Activated CD4-positive, alpha-beta T cell treated with anti-CD3 and anti-CD28 coated beads, Interleukin-2, amount 10 ng/mL, durations not matched to agents 24 days and 14 days (primary cell): Measurements from ENCODE around the gene NUBP1. TPM values are rescaled to one million over a fixed set of nuclear protein-coding genes. Genes with fewer than 3 reads are reported as not detected.
"Not testable (repeated sequence)": the region's sequence is repeated elsewhere in the genome, so short reads cannot be mapped to it uniquely, and the experiment has no call there.

Experiments
- DNase-seq: peaks from one replicate; pipeline ENCODE4 v3.0.0; 2022
- H3K27ac Mint-ChIP-seq: one replicate; pipeline ENCODE4 v1.8.0; 2022; ENCODE audit warnings: mild to moderate bottlenecking, mixed read lengths
- H3K27me3 Mint-ChIP-seq: one replicate; pipeline ENCODE4 v1.8.0; 2022; ENCODE audit warnings: mixed read lengths
- H3K36me3 Mint-ChIP-seq: one replicate; pipeline ENCODE4 v1.8.0; 2022; ENCODE audit warnings: low read depth, mild to moderate bottlenecking, mixed read lengths
- H3K4me1 Mint-ChIP-seq: one replicate; pipeline ENCODE4 v1.8.0; 2021; ENCODE audit warnings: mixed read lengths
- H3K4me3 Mint-ChIP-seq: one replicate; pipeline ENCODE4 v1.8.0; 2022; ENCODE audit warnings: mild to moderate bottlenecking, moderate library complexity, mixed read lengths
- H3K9me3 Mint-ChIP-seq: one replicate; pipeline ENCODE4 v1.8.0; 2021; ENCODE audit warnings: mixed read lengths
- intact Hi-C: fragments of 100-400 bp; cut with micrococcal nuclease; formaldehyde crosslinking; loops from one replicate; pipeline ENCODE4 v1.15.1; 2023
- total RNA-seq: library from RNA; stranded (reverse); gene quantifications from 2 replicates; pipeline ENCODE4 v1.2.3, GENCODE V29; 2022

NUBP1 gene
- total RNA-seq, 1 donor from 2014 or later: 38.6 TPM

DNA sequence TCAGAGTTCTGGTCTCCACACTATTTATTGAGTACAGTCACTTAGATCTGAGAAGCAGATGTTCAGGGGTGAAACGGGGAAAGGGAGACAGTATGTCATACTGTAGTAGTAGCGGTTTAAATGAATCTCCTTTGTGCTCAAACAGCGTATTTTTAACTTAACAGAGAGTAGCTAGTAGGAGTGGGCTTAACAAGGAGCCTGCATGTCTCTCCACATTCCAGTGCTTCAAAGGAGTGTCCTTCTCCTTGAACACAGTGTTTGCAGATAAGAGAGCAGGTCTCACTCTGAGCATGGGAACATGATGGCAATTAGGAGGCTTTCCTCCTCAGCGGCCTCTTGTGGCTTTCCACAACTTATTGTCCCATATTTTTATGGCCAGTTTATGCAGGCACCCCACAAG is 45.0 kb downstream of the NUBP1 start:
- H3K9me3 Mint-ChIP-seq, intact Hi-C loops, H3K4me3 Mint-ChIP-seq, H3K36me3 Mint-ChIP-seq, H3K27ac Mint-ChIP-seq, H3K4me1 Mint-ChIP-seq, DNase-seq: not testable (repeated sequence)
- H3K27me3 Mint-ChIP-seq: peaks cover 11% of the 10 kb centered on the region

DNA sequence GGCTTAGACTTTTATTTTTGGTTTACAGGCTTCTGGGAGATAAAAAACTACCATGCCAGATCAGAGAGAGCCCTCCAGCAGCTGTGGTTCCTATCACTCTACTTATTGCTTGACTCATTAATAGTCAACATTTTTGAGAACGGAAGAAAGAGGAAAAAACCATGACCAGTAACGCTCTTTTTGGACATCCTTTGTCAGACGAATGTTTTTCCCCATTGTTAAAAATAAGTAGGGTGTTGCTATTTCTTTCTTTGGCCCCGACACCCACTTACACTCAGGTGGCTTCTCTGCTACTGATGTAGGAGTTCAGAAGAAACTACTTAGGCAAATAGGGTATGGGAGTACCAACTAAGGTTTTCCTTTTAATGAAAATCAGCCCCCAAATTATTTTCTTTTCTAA is 47.4 kb downstream of the NUBP1 start:
- intact Hi-C loops: no loop called here
- no peak for DNase-seq
- peaks cover 14% of the 10 kb centered on the region for H3K27me3 Mint-ChIP-seq
- H3K27ac Mint-ChIP-seq: no peak overlapping the region
- no peaks in the 10 kb centered on the region for H3K4me1 Mint-ChIP-seq
- no peak overlapping the region for H3K4me3 Mint-ChIP-seq
- H3K9me3 Mint-ChIP-seq: no peaks in the 10 kb centered on the region
- H3K36me3 Mint-ChIP-seq: no peaks in the 10 kb centered on the region

DNA sequence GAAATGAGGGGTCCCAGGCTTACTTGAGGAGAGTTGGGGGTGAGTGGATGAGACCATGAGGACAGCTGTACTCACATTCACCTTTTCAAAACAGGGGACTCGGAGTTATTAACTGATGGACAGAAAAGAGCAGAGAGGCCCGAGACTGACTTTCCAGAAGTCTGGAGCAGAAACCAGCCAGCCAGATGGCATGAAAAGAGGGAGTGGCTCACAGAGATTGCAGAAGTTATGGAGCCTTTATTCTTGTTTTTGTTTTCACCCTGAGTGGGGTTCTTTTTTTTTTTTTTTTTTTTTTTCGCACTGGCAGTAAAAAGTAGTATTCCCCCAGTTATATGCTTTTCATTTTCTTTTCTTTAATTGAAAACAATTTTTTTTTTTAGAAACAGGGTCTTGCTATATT is 56.1 kb downstream of the NUBP1 start:
- H3K4me3 Mint-ChIP-seq: no peak overlapping the region
- no peak for DNase-seq
- intact Hi-C loops: no loop called here
- no peaks in the 10 kb centered on the region for H3K4me1 Mint-ChIP-seq
- H3K36me3 Mint-ChIP-seq: no peaks in the 10 kb centered on the region
- no peaks in the 10 kb centered on the region for H3K9me3 Mint-ChIP-seq
- peaks cover 5% of the 10 kb centered on the region for H3K27me3 Mint-ChIP-seq
- H3K27ac Mint-ChIP-seq: no peak overlapping the region

DNA sequence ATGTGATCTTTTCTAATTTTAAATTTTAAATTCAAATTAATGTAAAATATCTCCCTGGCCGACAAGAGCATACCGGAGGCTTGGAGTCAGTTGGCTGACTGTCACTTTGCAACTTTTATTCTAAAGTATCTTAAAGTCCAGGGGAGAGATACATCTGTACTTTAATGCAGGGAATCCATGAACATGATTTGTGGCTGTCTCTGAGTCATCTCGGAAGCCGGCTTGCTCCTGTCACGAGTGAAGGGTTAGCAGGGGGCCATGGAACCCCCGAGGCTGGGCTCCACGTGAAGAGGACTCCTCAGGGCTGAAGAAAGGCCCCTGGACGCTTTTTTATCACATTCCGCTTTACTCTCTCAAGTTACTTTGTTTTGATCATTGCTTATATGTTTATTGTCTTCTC is 61.7 kb downstream of the NUBP1 start:
- Mint-ChIP-seq H3K27ac (no peak overlapping the region), H3K4me1 (no peaks in the 10 kb centered on the region), H3K27me3 (peaks cover 18% of the 10 kb centered on the region), H3K9me3 (no peaks in the 10 kb centered on the region), H3K4me3 (no peak overlapping the region), H3K36me3 (no peaks in the 10 kb centered on the region)
- no peak for DNase-seq
- intact Hi-C loops: no loop called here

DNA sequence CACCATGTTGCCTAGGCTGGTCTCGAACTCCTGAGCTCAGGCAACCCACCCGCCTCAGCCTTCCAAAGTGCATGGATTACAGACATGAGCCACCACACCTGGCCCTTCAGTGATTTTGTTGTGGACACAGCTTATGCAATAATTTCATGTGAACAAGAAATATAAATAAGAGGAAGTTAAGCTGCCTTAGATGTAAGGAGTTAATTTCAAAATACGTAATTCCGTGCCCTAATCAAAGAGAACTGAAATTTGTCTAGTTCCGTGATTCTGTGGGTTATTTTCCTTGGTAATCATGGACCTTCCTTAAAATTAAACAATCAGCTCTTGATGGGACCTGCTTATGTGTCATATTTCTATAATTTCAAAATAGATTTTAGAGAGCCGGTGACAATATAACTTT is 63.1 kb downstream of the NUBP1 start:
- no peak for DNase-seq
- intact Hi-C loops: no loop called here
- Mint-ChIP-seq H3K9me3 (no peaks in the 10 kb centered on the region), H3K4me1 (no peaks in the 10 kb centered on the region), H3K27ac (no peak overlapping the region), H3K4me3 (no peak overlapping the region), H3K36me3 (no peaks in the 10 kb centered on the region), H3K27me3 (peaks cover 18% of the 10 kb centered on the region)

DNA sequence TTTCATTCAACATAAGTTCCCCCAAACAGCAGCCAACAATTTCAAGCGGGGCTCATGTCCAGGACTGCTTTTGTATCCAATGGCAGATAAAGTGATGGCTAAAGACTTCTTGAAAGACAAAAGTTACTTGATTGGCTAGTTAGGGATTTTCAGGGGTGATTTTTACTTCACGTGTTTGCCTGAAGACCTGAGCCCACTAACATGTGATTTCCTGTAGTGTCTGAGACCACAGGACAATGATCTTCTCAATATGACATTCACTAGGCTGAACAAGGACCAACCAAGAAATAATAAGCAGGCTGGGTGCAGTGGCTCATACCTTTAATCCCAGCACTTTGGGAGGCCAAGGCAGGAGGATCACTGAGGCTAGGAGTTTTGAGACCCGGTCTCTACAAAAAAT is 64.6 kb downstream of the NUBP1 start:
- H3K4me3 Mint-ChIP-seq: no peak overlapping the region
- H3K36me3 Mint-ChIP-seq: no peaks in the 10 kb centered on the region
- peaks cover 3% of the 10 kb centered on the region for H3K4me1 Mint-ChIP-seq
- H3K27ac Mint-ChIP-seq: no peak overlapping the region
- intact Hi-C loops: no loop called here
- no peak for DNase-seq
- H3K27me3 Mint-ChIP-seq: peaks cover 18% of the 10 kb centered on the region
- H3K9me3 Mint-ChIP-seq: no peaks in the 10 kb centered on the region

GRCh38 chr16:10808850-10809249 is 65.2 kb downstream of the NUBP1 start:
- peaks cover 3% of the 10 kb centered on the region for H3K4me1 Mint-ChIP-seq
- H3K36me3 Mint-ChIP-seq: no peaks in the 10 kb centered on the region
- no peaks in the 10 kb centered on the region for H3K9me3 Mint-ChIP-seq
- intact Hi-C loops: no loop called here
- no peak overlapping the region for H3K4me3 Mint-ChIP-seq
- no peak overlapping the region for H3K27ac Mint-ChIP-seq
- no peak for DNase-seq
- H3K27me3 Mint-ChIP-seq: peaks cover 18% of the 10 kb centered on the region

DNA sequence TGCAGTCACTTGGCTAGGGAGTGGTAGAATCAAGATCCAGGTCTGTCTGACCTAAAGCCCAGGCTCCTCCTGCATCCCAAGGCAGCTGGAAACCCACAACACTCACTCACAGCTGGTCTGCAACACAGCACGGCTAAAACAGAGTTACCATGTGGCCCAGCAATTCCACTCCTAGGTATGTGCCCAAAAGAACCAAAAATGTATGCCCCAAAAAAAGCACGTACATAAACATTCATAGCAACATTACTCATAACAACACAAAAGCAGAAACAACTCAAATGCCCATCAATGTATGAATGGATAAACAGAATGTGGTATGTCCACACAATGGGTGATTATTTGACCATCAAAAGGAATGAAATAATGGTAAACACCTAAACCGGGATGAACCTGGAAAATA is 66.1 kb downstream of the NUBP1 start:
- no peak overlapping the region for H3K4me3 Mint-ChIP-seq
- H3K4me1 Mint-ChIP-seq: peaks cover 3% of the 10 kb centered on the region
- intact Hi-C loops: no loop called here
- DNase-seq: no peak
- H3K27ac Mint-ChIP-seq: no peak overlapping the region
- no peaks in the 10 kb centered on the region for H3K36me3 Mint-ChIP-seq
- no peaks in the 10 kb centered on the region for H3K9me3 Mint-ChIP-seq
- peaks cover 18% of the 10 kb centered on the region for H3K27me3 Mint-ChIP-seq

DNA sequence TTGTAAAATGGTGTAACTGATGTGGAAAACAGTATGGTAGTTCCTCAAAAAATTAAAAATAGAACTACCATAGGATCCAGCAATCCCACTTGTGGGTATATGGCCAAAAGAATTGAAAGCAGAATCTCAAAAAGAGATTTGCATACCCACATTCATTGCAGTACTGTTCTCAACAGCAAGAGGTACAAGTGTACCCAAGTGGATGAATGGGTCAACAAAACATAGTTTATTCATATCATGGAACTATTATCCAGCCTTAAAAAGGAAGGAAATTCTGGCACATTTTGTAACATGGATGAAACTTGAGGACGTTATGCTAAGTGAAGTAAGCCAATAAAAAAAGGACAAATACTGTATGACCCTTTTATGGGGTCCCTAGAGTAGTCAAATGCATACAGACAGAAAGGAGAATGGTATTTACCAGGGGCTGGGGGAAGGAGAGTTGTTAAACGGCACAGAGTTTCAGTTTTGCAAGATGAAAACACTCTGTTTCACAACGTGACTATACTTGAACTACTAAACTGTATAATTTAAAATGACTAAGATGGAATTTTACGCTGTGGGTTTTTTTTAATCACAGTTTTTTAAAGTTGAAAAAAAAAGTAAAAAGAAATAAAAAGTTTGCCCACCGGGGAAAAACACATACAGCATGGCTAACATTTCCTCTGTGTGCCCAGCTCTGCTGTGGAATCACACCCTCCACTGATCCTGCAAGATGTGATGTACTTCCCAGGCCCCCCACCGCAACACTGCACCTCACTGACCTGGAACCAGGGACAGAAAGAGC is 68.9 kb downstream of the NUBP1 start:
- Mint-ChIP-seq H3K36me3 (no peaks in the 10 kb centered on the region), H3K27me3 (peaks cover 7% of the 10 kb centered on the region), H3K4me3 (peak overlapping the region; percentile 41), H3K27ac (peak overlapping the region; percentile 52), H3K9me3 (no peaks in the 10 kb centered on the region), H3K4me1 (peaks cover 3% of the 10 kb centered on the region)
- intact Hi-C loops: no loop called here
- DNase-seq: no peak

- H3K27ac Mint-ChIP-seq: no peak overlapping the region
- H3K4me1 Mint-ChIP-seq: peaks cover 3% of the 10 kb centered on the region
Observed at GRCh38 chr16:10813099-10813455, 69.4 kb downstream of the NUBP1 start.

DNA sequence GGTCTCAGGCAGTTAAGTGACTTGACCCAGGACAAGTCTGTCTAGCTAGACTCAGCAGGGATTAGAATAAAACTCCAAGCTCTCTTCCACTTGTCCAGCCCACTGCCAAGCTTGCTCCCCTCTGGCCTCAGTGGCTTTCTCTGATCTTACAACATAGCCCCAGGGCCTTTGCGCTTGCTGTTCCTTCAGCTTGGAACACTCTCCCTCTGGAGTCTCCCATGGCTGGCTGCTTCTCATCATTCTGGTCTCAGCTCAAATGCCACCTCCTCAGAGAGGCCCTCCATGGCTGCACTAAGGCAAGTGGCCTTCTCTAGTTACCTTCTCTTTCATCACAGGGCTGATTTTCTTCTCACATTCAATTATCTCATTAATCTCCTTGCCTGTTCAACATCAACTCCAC is 73.9 kb downstream of the NUBP1 start:
- Mint-ChIP-seq H3K27ac (no peak overlapping the region), H3K4me3 (no peak overlapping the region), H3K27me3 (peaks cover 11% of the 10 kb centered on the region), H3K36me3 (no peaks in the 10 kb centered on the region), H3K4me1 (peaks cover under 1% of the 10 kb centered on the region), H3K9me3 (no peaks in the 10 kb centered on the region)
- DNase-seq: no peak
- intact Hi-C loops: no loop called here

More at GRCh38 chr16:10813099-10813455, 69.4 kb downstream of the NUBP1 start:
- intact Hi-C loops: no loop called here
- Mint-ChIP-seq H3K36me3 (no peaks in the 10 kb centered on the region), H3K9me3 (no peaks in the 10 kb centered on the region), H3K4me3 (no peak overlapping the region), H3K27me3 (peaks cover 8% of the 10 kb centered on the region)
- no peak for DNase-seq

DNA sequence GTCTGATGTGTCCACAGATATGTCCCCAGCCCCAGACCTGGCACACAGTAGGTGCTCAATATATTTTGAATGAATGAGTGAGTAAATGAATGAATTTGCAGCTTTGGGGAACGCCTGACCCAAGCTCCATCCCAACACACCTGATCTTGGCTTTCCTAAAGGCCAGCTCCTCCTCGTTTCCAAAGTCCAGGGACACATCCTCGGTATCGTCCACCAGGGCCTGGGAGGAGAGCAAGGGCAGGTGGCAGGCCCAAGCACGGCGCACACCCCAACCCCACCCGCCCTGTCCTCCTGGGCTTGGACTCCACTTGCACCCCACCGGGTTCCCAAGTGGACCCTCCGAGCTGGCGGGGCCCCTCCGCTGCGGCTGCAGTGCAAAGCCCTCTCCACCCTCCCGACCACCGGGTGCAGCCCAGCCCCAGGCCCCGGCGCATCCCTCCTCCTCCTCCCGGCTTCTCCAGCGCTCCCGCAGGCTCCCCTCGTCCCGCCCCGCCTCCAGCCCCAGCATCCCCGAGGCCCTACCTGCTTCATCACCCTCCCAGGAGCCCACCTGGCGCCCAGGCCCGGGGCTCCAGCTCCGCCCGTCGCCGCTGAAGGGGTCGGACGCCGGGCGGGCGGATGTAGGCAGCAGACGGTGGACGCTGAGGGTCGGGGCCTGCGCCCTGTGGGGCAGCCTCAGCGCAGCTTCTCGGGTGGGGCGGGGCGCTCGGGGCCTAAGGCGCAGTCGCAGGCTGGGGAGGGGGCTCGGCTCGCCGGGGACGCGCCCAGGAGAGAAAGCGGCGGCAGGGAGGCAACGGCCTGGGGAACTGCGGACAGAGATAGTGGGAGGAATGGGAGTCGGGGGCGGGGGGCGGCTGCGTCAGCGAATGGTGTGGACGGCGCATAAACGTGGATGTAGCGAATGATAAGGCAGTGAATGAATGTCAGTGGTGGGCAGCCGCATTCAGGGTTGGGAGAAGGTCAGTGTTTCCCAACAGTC is 74.6 kb downstream of the NUBP1 start, which contains the start of gene TVP23A:
Gene TVP23A (minus strand): TSS at position 832 of the 979 bp plus-strand sequence. CDS start 301 bp downstream, at position 531.
- no peak within 1 kb of the TSS for H3K4me3 Mint-ChIP-seq
- peaks cover 11% of the 10 kb centered on the region for H3K27me3 Mint-ChIP-seq
- intact Hi-C loops: no loop called here
- H3K36me3 Mint-ChIP-seq: no peaks in the 10 kb centered on the region
- H3K4me1 Mint-ChIP-seq: no peaks in the 10 kb centered on the region
- no peak within 1 kb of the TSS for H3K27ac Mint-ChIP-seq
- no peak for DNase-seq
- no peaks in the 10 kb centered on the region for H3K9me3 Mint-ChIP-seq
